Measurements from ENCODE around the gene LRRC42. TPM values are rescaled to one million over a fixed set of nuclear protein-coding genes. Genes with fewer than 3 reads are reported as not detected.

The LRRC42 gene
- total and polyA plus RNA-seq, 4 donors, result 7.7 to 17.8 (median 17.0) TPM

DNA sequence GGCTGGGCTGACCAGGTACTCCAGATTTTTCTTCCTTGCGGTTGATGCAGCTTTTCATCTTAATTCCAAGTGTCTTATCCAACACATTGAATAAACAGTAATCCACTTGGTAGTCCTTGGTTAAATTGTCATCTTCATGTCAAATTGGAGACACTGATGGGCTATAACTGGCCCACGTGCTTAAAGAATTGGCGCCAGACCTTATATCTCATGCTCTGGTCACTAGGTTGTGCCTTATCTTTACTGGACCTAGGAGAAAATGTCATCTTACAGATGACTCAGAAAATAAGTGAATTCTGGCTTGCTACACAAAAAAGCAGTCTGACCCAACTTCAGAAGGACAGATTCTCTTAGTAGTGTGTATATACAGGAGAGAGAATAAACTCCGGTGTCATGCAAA lies 16.2 kb downstream of the LRRC42 start:
- H3K36me3 ChIP-seq (ENCODE audit: control insufficient read depth in 4 of 4, insufficient read depth in 4 of 4, low read length in 4 of 4), result peaks cover 31 to 56% (median 37%) of the 10 kb centered on the region in 4 donors
- WGBS, 2 donors, result 91 to 98% methylated on average over 4 of the region's 4 CpGs
- no peaks in the 10 kb centered on the region for H3K27me3 ChIP-seq (ENCODE audit: control insufficient read depth in 3 of 3, insufficient read depth in 3 of 3, low read length in 2 of 3)
- DNase-seq (no peak), ATAC-seq (ENCODE audit: insufficient read depth, low FRiP score) (no peak)
- H3K27ac ChIP-seq (ENCODE audit: low read depth in 1 of 2, low read length in 1 of 2), result no peak overlapping the region
- TF ChIP-seq, protein P1, sequence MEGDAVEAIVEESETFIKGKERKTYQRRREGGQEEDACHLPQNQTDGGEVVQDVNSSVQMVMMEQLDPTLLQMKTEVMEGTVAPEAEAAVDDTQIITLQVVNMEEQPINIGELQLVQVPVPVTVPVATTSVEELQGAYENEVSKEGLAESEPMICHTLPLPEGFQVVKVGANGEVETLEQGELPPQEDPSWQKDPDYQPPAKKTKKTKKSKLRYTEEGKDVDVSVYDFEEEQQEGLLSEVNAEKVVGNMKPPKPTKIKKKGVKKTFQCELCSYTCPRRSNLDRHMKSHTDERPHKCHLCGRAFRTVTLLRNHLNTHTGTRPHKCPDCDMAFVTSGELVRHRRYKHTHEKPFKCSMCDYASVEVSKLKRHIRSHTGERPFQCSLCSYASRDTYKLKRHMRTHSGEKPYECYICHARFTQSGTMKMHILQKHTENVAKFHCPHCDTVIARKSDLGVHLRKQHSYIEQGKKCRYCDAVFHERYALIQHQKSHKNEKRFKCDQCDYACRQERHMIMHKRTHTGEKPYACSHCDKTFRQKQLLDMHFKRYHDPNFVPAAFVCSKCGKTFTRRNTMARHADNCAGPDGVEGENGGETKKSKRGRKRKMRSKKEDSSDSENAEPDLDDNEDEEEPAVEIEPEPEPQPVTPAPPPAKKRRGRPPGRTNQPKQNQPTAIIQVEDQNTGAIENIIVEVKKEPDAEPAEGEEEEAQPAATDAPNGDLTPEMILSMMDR (IDR thresholded peaks at IDR 0.05; ENCODE audit: control extremely low read depth, extremely low read depth), result no peak
- H3K9ac ChIP-seq (ENCODE audit: insufficient read depth in 1 of 2, low read length in 2 of 2), result no peak overlapping the region
- peaks cover 0 to 2% (median 0%) of the 10 kb centered on the region in 5 donors for H3K4me1 ChIP-seq (ENCODE audit: control insufficient read depth in 5 of 5, insufficient read depth in 5 of 5, low read length in 5 of 5)
- H3K9me3 ChIP-seq (ENCODE audit: control insufficient read depth in 4 of 4, insufficient read depth in 3 of 4, low read length in 3 of 4), result no peaks in the 10 kb centered on the region
- H3K4me3 ChIP-seq, result no peak overlapping the region

DNA sequence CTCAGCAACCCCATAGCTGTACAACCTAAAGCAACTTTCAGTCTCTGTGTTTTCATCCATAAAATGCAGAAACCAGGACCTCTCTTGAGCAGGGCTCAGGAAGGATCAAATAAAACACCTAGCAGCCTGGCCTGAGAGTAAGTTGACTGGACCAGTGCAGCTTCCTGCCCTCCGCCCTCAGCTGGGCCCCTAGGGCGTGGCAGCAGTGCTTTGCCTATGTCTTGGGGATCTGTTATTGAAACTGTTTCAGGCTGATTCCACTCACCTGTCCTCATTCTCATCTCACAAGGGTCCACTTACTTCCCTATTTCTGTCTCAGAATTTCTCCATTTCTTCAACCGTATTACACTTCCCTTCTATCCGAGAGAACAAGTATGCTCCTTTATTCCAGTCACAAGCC lies 17.3 kb downstream of the LRRC42 start:
- Histone ChIP-seq H3K9ac (ENCODE audit: insufficient read depth in 1 of 2, low read length in 2 of 2) (no peak overlapping the region), H3K4me1 (ENCODE audit: control insufficient read depth in 5 of 5, insufficient read depth in 5 of 5, low read length in 5 of 5) (no peaks in the 10 kb centered on the region), H3K9me3 (ENCODE audit: control insufficient read depth in 4 of 4, insufficient read depth in 3 of 4, low read length in 3 of 4) (no peaks in the 10 kb centered on the region), H3K27me3 (ENCODE audit: control insufficient read depth in 3 of 3, insufficient read depth in 3 of 3, low read length in 2 of 3) (no peaks in the 10 kb centered on the region), H3K27ac (ENCODE audit: low read depth in 1 of 2, low read length in 1 of 2) (no peak overlapping the region), H3K4me3 (no peak overlapping the region), H3K36me3 (ENCODE audit: control insufficient read depth in 4 of 4, insufficient read depth in 4 of 4, low read length in 4 of 4) (peaks cover 33 to 56% (median 43%) of the 10 kb centered on the region in 4 donors)
- ATAC-seq (ENCODE audit: insufficient read depth, low FRiP score), result no peak
- no peak for DNase-seq
- TF ChIP-seq, protein P1 (IDR thresholded peaks at IDR 0.05; ENCODE audit: control extremely low read depth, extremely low read depth), result no peak
- WGBS, 2 donors, result 57 to 83% methylated on average over 4 of the region's 4 CpGs

DNA sequence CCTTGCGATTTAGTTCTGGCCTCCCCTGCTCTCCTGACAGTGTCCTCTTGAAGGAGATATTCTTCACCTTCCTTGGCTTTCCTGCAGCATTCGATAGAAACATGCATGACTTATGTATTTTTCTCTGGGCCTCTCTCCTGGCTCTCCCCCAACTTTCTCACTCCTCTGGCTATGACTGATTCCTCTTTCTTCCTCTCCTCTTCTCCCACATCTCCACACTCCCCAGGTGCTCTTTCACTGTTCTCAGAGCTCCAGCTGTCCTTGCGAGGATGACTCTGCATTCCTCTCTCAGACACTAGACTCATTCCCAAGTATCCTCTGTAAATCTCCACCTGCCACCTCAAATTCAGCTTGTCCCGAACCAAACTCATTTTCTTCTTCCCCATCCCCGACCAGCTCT lies 18.0 kb downstream of the LRRC42 start:
- H3K4me1 ChIP-seq (ENCODE audit: control insufficient read depth in 5 of 5, insufficient read depth in 5 of 5, low read length in 5 of 5), result no peaks in the 10 kb centered on the region
- H3K27ac ChIP-seq (ENCODE audit: low read depth in 1 of 2, low read length in 1 of 2), result no peak overlapping the region
- TF ChIP-seq, protein P1 (IDR thresholded peaks at IDR 0.05; ENCODE audit: control extremely low read depth, extremely low read depth), result no peak
- ATAC-seq (ENCODE audit: insufficient read depth, low FRiP score), result no peak
- no peaks in the 10 kb centered on the region for H3K9me3 ChIP-seq (ENCODE audit: control insufficient read depth in 4 of 4, insufficient read depth in 3 of 4, low read length in 3 of 4)
- no peaks in the 10 kb centered on the region for H3K27me3 ChIP-seq (ENCODE audit: control insufficient read depth in 3 of 3, insufficient read depth in 3 of 3, low read length in 2 of 3)
- H3K9ac ChIP-seq (ENCODE audit: insufficient read depth in 1 of 2, low read length in 2 of 2), result peak overlapping the region in 1 of 2 donors; percentile 28
- 65 to 78% methylated on average over 5 of the region's 5 CpGs for WGBS, 2 donors
- H3K4me3 ChIP-seq, result no peak overlapping the region
- DNase-seq, result no peak
- H3K36me3 ChIP-seq (ENCODE audit: control insufficient read depth in 4 of 4, insufficient read depth in 4 of 4, low read length in 4 of 4), result peaks cover 33 to 58% (median 43%) of the 10 kb centered on the region in 4 donors

DNA sequence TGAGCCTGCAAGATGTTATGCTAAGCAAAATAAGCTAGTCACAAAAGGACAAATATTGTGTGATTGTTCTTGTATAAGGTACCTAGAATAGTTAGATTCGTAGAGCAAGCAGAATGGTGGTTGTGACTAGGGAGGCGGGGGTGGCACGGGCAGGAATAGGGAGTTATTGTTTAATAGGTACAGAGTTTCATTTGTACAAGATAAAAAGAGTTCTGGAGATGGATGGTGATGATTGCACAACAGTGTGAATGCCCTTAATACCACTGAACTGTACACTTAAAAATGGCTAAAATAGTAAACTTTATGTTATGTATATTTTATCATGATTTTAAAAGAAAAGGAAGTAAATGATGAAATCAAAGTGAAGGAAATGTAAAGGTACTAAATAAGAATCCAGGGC lies 20.6 kb downstream of the LRRC42 start:
- WGBS, 2 donors, result 88 to 94% methylated on average over 3 of the region's 3 CpGs
- TF ChIP-seq, protein P1 (IDR thresholded peaks at IDR 0.05; ENCODE audit: control extremely low read depth, extremely low read depth), result no peak
- Histone ChIP-seq H3K36me3 (ENCODE audit: control insufficient read depth in 4 of 4, insufficient read depth in 4 of 4, low read length in 4 of 4) (peaks cover 25 to 47% (median 36%) of the 10 kb centered on the region in 4 donors), H3K9me3 (ENCODE audit: control insufficient read depth in 4 of 4, insufficient read depth in 3 of 4, low read length in 3 of 4) (no peaks in the 10 kb centered on the region), H3K4me3 (no peak overlapping the region), H3K27me3 (ENCODE audit: control insufficient read depth in 3 of 3, insufficient read depth in 3 of 3, low read length in 2 of 3) (no peaks in the 10 kb centered on the region), H3K9ac (ENCODE audit: insufficient read depth in 1 of 2, low read length in 2 of 2) (no peak overlapping the region), H3K4me1 (ENCODE audit: control insufficient read depth in 5 of 5, insufficient read depth in 5 of 5, low read length in 5 of 5) (no peaks in the 10 kb centered on the region), H3K27ac (ENCODE audit: low read depth in 1 of 2, low read length in 1 of 2) (no peak overlapping the region)
- ATAC-seq (ENCODE audit: insufficient read depth, low FRiP score) (no peak), DNase-seq (no peak)
